Stimulated activated CD8-positive, alpha-beta memory T cell treated with anti-CD3 and anti-CD28 coated beads, Interleukin-12 subunit alpha, Interleukin-12 subunit beta, amount 100 ng/mL, for 24 hours (primary cell): ENCODE data around the gene ADAMTS8.

ENCODE experiments used
- DNase-seq: peaks from one replicate; pipeline ENCODE4 v3.0.0-alpha.2; 2020; ENCODE audit errors: extremely low read depth

ADAMTS8 gene

GRCh38 chr11:130428316-130429119 lies at the start of gene ADAMTS8:
Gene ADAMTS8, minus strand, starts transcription at chr11:130428609. Its CDS starts 323 bp downstream, at chr11:130428286.
- DNase-seq = no peak

DNA sequence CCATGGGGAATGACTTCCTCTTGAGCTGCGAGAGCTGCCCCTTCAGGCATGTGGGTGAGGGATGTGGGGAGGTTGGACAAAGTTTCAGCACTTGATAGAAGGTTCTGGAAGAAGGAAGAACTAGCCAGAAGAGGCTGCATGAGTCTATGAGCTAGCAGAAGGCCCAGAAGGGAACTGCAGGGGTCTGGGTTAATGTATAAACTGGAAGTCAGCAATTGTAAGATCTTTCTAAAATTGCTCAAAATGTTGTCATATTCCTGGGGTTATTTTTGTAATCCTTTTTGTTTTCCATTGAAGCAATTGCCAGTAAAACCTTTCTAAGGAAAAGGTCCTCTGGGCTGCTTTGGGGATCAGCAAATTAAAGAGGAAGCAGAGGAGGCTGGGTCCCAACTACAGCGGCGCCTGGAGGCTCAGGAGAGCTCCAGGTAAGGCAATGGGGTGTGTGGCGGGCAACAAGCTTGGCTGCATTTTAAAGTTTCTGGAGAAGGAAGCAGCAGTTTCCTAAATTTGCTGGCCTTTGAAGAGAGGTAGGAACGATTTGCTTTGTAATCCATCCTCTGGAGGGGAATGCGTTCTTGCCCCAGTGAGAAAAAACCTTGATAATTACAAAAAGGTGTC lies 49.3 kb upstream of the ADAMTS8 start:
- no peak for DNase-seq

GRCh38 chr11:130476922-130477491 lies 48.6 kb upstream of the ADAMTS8 start:
- DNase-seq = no peak

GRCh38 chr11:130476200-130476921 lies 48.0 kb upstream of the ADAMTS8 start:
- DNase-seq = no peak

DNA sequence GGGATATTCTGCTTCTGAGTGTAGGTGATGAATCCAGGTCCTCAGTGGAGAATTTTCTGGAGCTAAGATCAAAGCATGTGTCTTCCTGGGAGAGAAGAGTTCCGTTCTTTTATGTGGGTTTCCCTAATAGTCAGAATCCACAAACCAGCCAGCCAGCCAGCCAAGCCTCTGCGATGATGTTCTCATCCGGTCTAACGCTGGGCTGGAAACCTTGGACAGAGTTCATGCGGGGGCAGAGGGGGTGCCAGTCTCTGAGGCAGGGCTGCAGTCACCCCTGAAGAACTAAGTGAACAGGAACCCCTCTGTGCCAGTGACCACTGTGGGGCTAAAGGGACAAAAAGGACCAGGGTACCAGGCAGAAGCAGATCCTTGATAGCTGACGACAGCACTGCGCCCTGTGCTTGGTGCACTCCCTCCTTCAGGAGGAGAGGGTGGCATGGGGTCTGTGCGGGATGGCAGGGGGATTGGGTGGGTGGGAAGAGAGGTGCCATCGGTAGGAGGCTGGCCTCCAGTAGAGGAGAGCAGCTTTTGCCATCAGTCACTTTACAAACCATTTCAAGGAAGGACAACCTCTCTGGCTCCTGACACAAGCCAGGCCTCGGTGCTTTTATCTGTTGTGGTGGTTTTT lies 47.1 kb upstream of the ADAMTS8 start:
- no peak for DNase-seq

- DNase-seq = no peak
Observed at GRCh38 chr11:130474637-130475400, 46.4 kb upstream of the ADAMTS8 start.

DNA sequence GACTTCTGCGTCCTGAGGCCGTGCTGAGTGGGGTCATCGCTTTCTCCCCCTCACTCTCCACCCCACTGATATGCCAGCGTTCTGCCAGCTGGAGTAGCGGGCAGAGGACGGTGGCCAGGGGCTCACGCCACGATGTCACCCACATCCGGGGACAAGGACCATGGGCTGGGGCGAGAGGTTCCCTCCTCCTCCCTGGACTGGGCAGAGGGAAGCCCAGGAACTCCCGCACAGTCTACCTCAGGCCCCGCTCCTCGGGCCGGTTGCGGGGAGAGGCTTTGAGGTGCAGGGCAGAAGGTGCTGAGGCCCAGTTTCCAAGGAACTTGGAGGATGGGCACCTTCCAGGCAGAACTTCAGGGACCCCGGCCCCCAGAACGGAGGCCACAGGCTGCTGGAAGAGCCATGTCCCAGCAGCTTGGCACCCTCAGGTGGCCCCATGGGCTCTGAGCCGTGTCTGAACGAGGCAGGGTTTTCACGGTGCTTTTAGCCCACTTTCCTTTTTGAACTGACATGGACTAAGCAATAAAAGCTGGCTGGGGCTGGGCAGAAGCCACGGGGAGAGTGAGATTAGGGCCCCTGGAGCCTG lies 45.5 kb upstream of the ADAMTS8 start:
- no peak for DNase-seq

DNA sequence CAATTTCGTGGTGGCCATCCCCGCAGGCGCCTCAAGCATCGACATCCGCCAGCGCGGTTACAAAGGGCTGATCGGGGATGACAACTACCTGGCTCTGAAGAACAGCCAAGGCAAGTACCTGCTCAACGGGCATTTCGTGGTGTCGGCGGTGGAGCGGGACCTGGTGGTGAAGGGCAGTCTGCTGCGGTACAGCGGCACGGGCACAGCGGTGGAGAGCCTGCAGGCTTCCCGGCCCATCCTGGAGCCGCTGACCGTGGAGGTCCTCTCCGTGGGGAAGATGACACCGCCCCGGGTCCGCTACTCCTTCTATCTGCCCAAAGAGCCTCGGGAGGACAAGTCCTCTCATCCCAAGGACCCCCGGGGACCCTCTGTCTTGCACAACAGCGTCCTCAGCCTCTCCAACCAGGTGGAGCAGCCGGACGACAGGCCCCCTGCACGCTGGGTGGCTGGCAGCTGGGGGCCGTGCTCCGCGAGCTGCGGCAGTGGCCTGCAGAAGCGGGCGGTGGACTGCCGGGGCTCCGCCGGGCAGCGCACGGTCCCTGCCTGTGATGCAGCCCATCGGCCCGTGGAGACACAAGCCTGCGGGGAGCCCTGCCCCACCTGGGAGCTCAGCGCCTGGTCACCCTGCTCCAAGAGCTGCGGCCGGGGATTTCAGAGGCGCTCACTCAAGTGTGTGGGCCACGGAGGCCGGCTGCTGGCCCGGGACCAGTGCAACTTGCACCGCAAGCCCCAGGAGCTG lies 44.8 kb upstream of the ADAMTS8 start:
- no peak for DNase-seq

- no peak for DNase-seq
Observed at GRCh38 chr11:130472434-130472961, 44.1 kb upstream of the ADAMTS8 start.

GRCh38 chr11:130471731-130472433 lies 43.5 kb upstream of the ADAMTS8 start:
- DNase-seq = no peak

DNA sequence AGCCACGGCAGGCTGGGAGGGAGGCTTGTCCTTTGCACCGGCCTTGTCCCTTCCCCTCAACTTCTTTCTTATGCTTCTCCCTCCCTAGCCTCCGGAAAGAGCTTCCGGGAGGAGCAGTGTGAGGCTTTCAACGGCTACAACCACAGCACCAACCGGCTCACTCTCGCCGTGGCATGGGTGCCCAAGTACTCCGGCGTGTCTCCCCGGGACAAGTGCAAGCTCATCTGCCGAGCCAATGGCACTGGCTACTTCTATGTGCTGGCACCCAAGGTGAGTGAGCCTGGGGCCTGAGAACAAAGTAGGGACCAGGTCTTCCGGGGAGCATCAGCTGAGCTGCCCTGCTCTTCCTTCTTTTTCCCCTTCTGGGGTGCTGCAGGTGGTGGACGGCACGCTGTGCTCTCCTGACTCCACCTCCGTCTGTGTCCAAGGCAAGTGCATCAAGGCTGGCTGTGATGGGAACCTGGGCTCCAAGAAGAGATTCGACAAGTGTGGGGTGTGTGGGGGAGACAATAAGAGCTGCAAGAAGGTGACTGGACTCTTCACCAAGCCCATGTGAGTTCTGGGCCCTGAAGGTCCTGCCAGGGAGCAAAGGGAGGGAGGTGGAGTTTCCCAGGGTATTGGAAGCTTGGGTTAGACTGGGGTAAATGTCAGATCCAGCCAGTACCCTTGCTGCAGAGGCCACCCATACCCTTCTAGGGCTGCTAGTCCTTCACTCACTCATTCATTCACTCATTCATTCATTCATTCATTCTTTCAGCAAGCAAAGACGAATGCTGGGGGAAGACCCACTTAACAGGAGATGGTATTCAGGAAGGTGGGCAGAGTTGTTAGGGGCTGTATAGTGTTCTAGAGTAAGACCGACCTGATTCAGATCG lies 42.7 kb upstream of the ADAMTS8 start:
- DNase-seq = no peak

DNA sequence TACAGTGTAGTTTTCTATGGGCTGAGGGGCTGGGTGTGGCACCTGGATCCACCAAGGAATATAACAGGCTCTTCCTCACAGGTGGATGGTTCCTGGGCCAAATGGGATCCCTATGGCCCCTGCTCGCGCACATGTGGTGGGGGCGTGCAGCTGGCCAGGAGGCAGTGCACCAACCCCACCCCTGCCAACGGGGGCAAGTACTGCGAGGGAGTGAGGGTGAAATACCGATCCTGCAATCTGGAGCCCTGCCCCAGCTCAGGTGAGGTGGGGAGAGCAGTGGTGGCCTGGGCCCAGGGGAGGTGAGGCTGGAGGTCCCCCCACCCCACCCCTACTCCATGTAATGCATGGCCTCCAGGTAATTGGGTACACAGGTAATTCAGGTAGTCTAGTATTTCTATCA lies 40.8 kb upstream of the ADAMTS8 start:
- no peak for DNase-seq

DNA sequence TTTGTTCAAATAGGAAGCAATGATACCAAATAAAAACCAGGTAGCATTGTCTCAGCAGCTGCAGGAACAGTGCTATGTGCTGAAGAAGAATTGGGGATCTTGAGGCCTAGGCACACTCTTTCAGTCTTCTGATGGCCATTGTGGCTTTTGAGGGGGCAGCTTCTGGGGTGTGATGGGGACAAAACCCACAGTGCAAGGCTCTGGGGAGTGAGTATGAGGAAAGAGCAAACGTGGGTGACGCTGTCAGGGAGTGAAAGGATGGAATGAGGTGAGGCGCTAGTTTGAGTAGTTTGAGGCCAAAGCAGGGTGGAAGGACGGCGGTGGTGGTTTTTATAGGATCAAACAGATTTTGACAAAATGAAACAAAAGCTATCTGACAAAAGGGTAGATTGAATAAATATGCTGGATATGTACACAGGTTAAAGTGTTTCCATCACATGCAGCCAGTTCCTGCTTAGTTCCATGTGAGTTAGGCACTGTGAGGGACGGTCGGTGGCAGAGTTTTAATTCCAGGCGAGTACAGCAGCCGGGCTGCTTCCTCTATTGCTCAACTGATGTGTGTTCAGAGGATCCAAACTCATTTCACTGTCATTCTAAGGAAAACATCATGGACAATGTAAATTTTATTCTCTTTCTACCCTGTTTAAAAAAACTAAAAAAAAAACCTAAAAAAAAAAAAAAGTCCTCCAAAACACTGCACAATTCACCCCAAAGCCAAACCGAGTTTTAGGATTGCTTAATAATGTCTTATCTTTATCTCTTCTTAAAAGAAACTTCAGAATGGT lies 38.9 kb upstream of the ADAMTS8 start:
- no peak for DNase-seq

- DNase-seq = no peak
Observed at GRCh38 chr11:130465263-130465662, 36.9 kb upstream of the ADAMTS8 start.

DNA sequence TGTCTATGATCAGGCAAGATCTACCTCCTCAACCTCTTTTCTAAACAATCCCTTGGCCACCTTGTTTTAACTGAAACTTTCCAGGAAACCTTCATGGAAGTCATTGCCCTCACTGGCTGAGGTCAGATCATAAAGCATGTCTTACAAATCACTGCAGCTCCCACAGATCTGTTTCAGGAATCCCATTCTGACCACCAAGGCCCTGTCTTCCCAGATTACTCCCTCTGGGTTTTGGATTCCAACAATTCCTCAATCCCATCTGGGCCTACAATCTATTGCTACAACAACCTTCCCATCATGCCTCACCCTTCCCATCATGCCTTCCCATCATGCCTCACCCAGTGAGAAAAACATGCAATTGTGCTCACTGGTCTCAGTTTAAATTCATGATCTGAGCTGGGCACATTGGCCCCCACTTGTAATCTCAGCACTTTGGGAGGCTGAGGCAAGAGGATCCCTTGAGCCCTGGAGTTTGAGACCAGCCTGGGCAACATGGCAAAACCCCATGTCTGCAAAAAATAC lies 35.9 kb upstream of the ADAMTS8 start:
- no peak for DNase-seq

DNA sequence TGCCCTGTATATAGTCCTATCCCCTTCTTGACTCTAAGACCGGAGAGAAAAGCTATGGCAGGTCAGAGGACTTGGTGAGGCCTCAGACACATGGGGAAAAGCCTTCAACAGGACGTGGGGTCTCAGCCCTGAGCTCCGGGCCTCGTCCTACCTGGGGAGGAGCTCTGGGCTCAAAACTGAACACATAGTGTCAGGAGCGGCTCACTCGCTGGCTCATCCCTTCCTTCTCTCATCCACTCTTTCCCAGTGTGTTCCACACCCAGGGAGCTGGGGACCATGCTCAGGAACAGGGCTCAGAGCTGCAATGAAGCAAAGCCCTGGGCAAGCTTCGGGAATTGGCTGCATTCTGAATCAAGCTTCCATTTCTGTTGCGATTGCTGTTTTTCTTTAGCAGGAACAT lies 34.5 kb upstream of the ADAMTS8 start:
- no peak for DNase-seq
